A549 treated with CpdA at 1 μM for 4 hours (cell line): ENCODE results near the gene SMCO4. TPM values are rescaled to one million over a fixed set of nuclear protein-coding genes. Genes with fewer than 3 reads are reported as not detected.

ENCODE experiments used
- total RNA-seq: library from RNA; stranded (reverse); fragments of 200-300 nt; extraction: Qiagen RNA extraction; gene quantifications from 5 replicates; pipeline ENCODE4 v1.2.3, GENCODE V29; 2022; ENCODE audit warnings: low read depth

SMCO4 gene
- 7.7 to 20.2 TPM (median 17.9 TPM) in 5 replicates for total RNA-seq

GRCh38 chr11:93543292-93543977, at the start of gene SMCO4:
Gene SMCO4 (minus strand): TSS chr11:93543391. CDS start chr11:93479189, 64,202 bp downstream.

Other genes starting within 250 kb of the SMCO4 start
- not detected in 5 replicates for gene DEUP1, start 212.6 kb downstream of the SMCO4 start, total RNA-seq
- 5.2 to 10.5 TPM (median 6.1 TPM) in 5 replicates for gene CEP295, start 118.3 kb upstream of the SMCO4 start, total RNA-seq
- 89.3 to 98.7 TPM (median 93.1 TPM) in 5 replicates for gene TAF1D, start 198.1 kb upstream of the SMCO4 start, total RNA-seq
- gene C11orf54, start 198.3 kb upstream of the SMCO4 start, total RNA-seq: 11.5 to 13.1 TPM (median 12.0 TPM) in 5 replicates
- 19.8 to 23.1 TPM (median 21.7 TPM) in 5 replicates for gene MED17, start 240.9 kb upstream of the SMCO4 start, total RNA-seq